ENCODE measurements around the gene HILPDA. TPM values are rescaled to one million over a fixed set of nuclear protein-coding genes. Genes with fewer than 3 reads are reported as not detected.
A peak's percentile ranks its signal among the peaks of the same experiment; 100 is the strongest.

HILPDA gene, protein sequence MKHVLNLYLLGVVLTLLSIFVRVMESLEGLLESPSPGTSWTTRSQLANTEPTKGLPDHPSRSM
- total RNA-seq = 10 to 100 TPM; 18.4 to 26.6 (median 23.7) TPM

DNA sequence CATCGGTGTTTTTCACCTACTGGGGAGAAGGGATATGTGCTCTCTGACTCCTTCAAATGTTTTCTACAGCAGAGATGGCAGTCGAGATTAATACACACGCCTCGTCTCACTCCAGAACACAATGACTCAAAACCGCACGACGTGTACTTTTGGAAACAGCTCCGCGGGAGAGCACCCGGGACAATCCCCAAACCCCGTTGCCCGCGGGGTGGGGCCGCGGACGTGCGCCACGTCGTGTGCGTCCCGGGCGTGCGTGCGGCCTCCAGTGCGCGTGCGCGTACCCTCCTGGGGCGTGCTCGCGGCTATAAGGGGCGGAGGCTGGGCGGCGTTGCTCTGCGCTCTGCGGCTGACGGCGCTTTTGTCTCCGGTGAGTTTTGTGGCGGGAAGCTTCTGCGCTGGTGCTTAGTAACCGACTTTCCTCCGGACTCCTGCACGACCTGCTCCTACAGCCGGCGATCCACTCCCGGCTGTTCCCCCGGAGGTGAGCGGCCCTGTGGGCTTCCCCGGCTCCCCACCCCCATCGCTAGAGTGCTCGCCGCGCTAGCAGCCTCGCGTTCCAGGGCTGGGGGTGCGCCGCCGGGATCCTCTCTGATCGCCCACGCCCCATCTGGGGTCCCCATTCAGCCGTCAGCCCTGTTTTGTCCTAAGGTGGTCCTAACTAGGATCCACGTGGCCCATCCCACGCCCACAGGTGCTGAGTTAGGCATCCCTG lies at the start of gene HILPDA:
TSS of gene HILPDA (plus strand) at position 336 of the 712 bp plus-strand sequence. CDS start 1,391 bp downstream, outside the sequence.
- Mint-ChIP-seq H3K4me3 (peak within 1 kb of the TSS; percentile 93), H3K27me3 (ENCODE audit: low read depth) (no peaks in the 10 kb centered on the region), H3K36me3 (ENCODE audit: insufficient read depth) (peaks cover 5% of the 10 kb centered on the region), H3K4me1 (ENCODE audit: low read depth) (peaks cover 48% of the 10 kb centered on the region), H3K9me3 (no peaks in the 10 kb centered on the region)
- peak; percentile 83 to 88 for ATAC-seq
- peak; percentile 92 for DNase-seq

DNA sequence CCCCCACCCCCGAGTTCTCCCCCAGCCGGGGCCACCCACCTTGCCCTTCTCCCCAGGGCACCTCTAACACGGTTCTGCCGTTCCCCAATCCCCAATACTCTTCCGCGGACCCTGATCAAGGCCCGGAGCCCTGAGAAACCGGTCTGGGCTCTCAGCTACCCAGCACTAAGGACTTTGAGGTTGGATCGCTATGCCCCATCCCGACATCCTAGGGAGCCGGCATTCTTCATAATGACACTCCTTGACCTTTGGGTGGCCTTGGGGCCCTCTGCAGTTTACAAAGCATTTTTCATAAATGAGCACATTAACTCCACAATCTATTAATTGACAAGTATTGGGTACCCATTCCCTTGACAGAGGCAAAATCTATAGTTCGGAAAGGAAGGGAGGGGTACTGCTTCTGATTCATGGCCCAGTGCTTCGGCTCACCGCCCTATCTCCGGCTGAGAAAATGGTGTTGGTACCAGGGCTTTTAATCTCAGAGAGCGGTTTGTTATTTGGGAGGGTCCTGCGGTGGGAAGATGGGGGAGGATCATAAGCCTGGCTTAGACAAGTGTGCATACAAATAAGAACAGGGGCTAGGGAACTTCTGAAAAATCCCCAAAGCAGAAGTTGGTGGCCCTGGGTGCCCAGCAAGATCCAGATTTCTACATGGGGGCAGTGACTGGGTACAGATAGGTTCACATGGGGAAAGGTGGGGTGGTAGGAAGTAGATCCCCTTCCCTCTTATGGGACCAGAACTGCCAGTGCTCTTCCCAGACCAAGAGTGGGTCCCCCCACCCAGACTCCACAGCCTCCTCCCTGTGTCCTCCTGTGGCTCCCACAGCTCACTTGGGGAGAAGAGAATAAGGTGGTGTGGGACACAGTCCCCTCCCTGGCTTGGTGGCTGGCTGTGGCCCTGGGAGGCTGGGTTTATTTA lies 49.1 kb upstream of the HILPDA start:
- peak overlapping the region; percentile 77 for H3K4me3 Mint-ChIP-seq
- peaks cover 2% of the 10 kb centered on the region for H3K36me3 Mint-ChIP-seq (ENCODE audit: insufficient read depth)
- no peaks in the 10 kb centered on the region for H3K9me3 Mint-ChIP-seq
- ATAC-seq (no peak), DNase-seq (no peak)
- peaks cover 40% of the 10 kb centered on the region for H3K4me1 Mint-ChIP-seq (ENCODE audit: low read depth)
- H3K27me3 Mint-ChIP-seq (ENCODE audit: low read depth) = no peaks in the 10 kb centered on the region

DNA sequence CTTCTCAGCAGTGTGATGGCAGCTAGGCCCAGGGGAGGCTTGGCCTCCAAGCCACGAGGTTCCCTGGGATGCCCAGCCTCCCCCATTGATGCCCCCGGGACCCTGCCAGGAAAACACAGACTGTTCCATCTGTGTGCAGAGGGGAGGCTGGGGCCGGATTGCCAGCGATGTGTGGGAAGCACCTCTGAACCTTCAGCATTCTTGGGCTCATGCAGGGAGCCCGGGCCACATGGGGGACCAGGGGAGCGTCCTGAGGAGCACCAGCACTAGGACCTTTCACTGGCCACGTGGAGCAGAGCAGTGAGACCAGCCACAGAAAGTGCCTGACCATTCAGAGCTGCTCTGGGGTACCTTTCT lies 48.5 kb upstream of the HILPDA start:
- no peaks in the 10 kb centered on the region for H3K9me3 Mint-ChIP-seq
- H3K27me3 Mint-ChIP-seq (ENCODE audit: low read depth) = no peaks in the 10 kb centered on the region
- DNase-seq = no peak
- no peak for ATAC-seq
- H3K36me3 Mint-ChIP-seq (ENCODE audit: insufficient read depth) = peaks cover 2% of the 10 kb centered on the region
- peaks cover 40% of the 10 kb centered on the region for H3K4me1 Mint-ChIP-seq (ENCODE audit: low read depth)
- H3K4me3 Mint-ChIP-seq = no peak overlapping the region

DNA sequence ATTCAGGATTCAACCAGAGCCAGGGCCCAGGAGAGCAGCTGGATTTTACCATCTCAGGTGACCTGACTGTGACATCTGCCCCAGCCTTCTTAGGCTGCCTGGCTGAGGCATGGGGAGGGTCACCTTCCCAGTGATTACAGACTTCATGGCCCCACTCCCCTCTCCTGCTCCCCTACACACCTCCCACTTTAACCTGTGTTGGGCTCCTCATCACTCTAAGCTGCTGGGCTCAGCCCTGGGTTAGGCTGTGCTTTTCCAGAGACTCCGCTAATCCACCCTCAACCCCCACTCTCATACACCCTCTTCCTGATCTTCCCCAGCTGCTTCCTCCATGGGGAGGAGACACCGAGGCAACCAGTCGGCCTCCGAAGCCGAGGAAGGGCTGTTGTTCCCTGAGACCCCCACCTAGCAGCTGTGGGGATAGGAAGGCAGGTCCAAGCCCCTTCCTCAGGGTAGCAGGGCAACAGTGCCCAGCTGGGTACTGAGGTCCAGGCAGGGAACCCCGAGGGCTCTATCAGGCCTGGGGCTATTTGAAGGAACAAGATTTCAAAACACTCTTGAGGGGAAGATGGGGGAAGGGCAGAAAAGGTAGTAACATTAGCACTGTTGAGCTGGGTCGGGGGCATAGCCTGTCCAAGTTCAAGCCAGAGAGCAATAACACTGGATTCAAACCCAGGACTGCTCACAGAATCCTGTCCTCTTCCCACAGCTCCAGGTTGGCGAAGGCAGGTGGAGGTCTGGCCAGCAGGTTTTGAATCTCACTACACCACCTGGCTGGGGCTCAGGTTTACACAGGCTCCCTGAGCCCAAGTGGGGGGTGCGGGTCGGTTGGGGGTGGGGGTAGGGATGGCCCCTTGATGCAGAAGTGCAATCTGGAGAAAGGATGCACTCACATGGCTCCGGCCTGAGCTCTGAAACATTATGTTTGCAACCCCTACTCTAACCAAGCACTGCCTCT lies 47.6 kb upstream of the HILPDA start:
- no peaks in the 10 kb centered on the region for H3K27me3 Mint-ChIP-seq (ENCODE audit: low read depth)
- H3K9me3 Mint-ChIP-seq = no peaks in the 10 kb centered on the region
- ATAC-seq (no peak), DNase-seq (no peak)
- peak overlapping the region; percentile 78 for H3K4me3 Mint-ChIP-seq
- no peaks in the 10 kb centered on the region for H3K36me3 Mint-ChIP-seq (ENCODE audit: insufficient read depth)
- H3K4me1 Mint-ChIP-seq (ENCODE audit: low read depth) = peaks cover 40% of the 10 kb centered on the region

DNA sequence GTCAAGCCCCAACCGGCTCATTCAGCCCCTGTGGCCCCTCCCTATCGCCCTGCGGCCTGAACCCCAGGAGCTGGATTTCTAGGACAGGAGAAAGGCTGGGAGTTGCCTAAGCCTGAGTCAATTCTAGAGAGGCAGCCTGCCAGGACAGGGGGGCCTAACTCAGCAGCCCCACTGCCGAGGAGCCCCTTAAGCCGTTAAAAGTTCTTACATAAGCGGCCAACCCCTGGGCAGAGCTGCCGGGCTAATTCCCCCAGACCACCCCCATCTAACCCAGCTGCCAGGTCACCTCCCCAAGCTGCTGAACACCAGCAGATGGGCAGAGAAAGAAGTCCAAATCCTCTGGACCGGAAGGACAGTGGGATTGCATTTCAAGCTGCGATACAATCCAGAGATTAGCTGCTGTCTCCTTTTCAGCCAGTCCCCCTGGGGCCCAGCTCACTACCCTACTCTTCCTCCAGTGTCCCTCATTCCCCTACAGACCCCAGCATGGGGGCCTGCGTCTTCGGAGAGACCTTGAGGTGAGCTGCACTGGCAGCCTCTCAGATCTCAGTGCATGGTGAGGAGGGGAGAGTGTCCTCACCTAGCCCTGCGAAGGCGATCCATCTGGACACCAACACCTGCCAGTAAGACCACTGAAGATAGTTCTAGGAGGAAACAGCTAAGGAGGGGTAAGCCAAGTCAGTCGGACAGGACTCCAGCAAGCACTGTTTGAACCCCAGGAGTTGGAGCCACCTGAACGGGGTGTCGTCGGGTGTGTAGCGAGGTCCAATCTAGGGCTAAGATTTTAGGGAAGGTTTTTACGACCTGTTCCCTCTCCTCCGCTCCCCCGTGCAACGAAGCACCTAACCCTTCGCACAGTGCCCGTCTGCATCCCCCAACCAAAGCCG lies 46.7 kb upstream of the HILPDA start:
- Mint-ChIP-seq H3K9me3 (no peaks in the 10 kb centered on the region), H3K36me3 (ENCODE audit: insufficient read depth) (no peaks in the 10 kb centered on the region), H3K4me3 (peak overlapping the region; percentile 78), H3K27me3 (ENCODE audit: low read depth) (no peaks in the 10 kb centered on the region), H3K4me1 (ENCODE audit: low read depth) (peaks cover 35% of the 10 kb centered on the region)
- ATAC-seq (no peak), DNase-seq (no peak)

DNA sequence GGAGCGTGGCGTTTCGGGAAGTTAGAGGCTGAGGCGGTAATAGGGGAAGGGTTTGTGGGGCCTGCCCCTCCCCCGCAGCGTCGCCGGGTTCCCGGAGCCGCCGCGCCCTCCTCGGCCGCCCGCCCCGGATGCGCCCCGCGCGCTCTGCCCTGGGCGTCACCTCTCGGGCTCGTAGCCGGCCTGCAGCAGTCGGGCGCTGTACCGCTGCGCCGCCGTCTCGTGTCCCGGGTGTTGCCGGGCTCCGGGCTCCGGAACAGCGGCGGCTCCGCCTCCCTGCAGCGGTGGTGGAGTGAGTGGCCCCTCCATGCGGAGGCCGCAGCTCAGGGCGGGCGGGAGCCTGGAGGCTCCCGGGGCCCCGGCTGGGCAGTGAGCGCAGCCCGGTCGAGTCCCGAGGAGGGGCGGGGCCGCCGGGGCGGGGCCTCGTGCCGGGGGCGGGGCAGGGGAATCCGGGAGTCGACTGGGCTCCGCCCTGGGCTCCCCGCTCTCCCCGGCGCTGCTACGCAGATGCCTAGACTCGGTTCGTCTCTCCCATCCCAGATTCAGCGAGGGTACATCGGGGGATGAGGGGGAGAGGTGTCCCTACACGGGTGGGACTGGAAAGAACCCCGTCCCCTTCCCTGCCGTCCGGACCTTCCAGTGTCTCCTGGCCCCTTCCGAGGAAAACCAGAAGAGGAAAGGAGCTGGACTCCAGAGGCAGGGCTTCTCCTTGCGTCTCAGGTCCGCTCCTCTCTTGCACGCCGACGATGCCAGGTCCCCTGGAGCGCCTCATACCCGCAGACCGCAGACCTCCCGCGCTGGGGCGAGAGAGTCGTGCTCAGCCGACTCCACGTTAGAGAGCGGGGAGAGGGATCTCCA lies 45.9 kb upstream of the HILPDA start, which contains the start of gene IMPDH1:
TSS of gene IMPDH1 (minus strand) at position 387 of the 855 bp plus-strand sequence. CDS start at position 306, 81 bp downstream.
- DNase-seq (peak; percentile 84), ATAC-seq (peak; percentile 84)
- Mint-ChIP-seq H3K4me3 (peak within 1 kb of the TSS; percentile 86), H3K4me1 (ENCODE audit: low read depth) (peaks cover 27% of the 10 kb centered on the region), H3K27me3 (ENCODE audit: low read depth) (no peaks in the 10 kb centered on the region), H3K36me3 (ENCODE audit: insufficient read depth) (no peaks in the 10 kb centered on the region), H3K9me3 (no peaks in the 10 kb centered on the region)

DNA sequence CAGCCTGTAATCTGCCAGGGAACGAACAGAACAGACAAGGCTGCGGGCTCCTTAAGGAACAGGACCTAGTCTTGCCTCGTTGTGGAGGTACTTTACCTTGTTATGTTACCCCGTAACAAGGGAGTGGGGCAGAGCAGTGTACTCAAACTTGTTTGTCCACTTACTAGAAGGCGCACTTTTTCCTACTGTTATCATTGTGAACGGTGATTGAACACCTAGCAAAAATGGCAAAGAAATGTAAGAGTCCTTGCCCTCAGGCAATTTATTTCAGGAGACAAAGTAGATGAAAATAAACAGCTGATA lies 45.3 kb upstream of the HILPDA start:
- peaks cover 24% of the 10 kb centered on the region for H3K4me1 Mint-ChIP-seq (ENCODE audit: low read depth)
- no peaks in the 10 kb centered on the region for H3K36me3 Mint-ChIP-seq (ENCODE audit: insufficient read depth)
- no peaks in the 10 kb centered on the region for H3K9me3 Mint-ChIP-seq
- ATAC-seq (no peak), DNase-seq (no peak)
- no peaks in the 10 kb centered on the region for H3K27me3 Mint-ChIP-seq (ENCODE audit: low read depth)
- peak overlapping the region; percentile 86 for H3K4me3 Mint-ChIP-seq

DNA sequence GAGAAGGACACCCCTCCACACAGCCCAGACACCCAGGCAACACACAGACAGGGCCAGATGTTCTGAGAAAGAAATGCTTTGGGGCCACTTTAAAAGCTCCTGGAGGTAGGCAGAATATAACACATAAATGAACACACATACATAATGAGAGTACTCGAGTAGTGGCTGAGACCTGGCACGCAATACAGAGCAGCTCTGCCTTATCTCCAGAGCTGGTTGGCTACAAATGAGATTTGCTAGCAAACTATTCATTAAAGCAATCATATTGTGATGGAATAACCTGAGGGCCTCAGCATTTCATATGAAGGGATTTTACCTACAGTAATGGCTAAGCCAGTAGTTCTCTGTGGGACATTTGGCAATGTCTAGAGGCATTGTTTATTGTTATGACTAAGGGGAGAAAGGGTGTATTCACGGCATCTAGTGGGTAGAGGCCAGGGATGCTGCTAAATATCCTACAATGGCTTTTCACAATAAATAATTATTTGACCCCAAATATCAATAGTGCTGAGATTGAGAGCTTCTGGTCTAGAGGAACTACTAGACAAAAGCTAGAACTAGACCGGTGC lies 40.4 kb upstream of the HILPDA start:
- no peak for ATAC-seq

DNA sequence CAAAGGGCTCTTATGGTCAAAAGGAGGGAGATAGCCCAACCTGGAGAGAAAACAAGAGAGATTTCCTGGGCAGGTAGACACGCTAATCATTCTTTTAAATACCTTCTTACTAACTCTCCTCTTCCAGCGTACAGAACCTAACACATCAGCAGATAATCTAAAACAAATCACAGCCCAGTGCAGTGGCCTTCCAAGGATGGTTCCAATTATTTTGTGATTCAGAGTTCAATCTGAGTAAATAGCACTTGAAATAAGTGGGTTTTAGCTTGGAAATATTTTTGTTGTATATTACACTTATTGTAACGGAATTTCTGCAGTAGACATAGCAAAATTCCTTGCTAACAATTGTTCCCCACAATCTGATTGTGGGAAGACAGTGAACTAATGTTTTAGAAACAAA lies 38.6 kb upstream of the HILPDA start:
- no peak overlapping the region for H3K4me3 Mint-ChIP-seq
- H3K4me1 Mint-ChIP-seq (ENCODE audit: low read depth) = no peaks in the 10 kb centered on the region
- ATAC-seq = no peak
- H3K36me3 Mint-ChIP-seq (ENCODE audit: insufficient read depth) = no peaks in the 10 kb centered on the region
- no peak for DNase-seq
- H3K9me3 Mint-ChIP-seq = no peaks in the 10 kb centered on the region
- H3K27me3 Mint-ChIP-seq (ENCODE audit: low read depth) = no peaks in the 10 kb centered on the region

More for the DNA sequence above, 40.4 kb upstream of the HILPDA start:
- no peak for DNase-seq
- Mint-ChIP-seq H3K4me1 (ENCODE audit: low read depth) (peaks cover 2% of the 10 kb centered on the region), H3K36me3 (ENCODE audit: insufficient read depth) (no peaks in the 10 kb centered on the region), H3K9me3 (no peaks in the 10 kb centered on the region), H3K4me3 (no peak overlapping the region), H3K27me3 (ENCODE audit: low read depth) (no peaks in the 10 kb centered on the region)

DNA sequence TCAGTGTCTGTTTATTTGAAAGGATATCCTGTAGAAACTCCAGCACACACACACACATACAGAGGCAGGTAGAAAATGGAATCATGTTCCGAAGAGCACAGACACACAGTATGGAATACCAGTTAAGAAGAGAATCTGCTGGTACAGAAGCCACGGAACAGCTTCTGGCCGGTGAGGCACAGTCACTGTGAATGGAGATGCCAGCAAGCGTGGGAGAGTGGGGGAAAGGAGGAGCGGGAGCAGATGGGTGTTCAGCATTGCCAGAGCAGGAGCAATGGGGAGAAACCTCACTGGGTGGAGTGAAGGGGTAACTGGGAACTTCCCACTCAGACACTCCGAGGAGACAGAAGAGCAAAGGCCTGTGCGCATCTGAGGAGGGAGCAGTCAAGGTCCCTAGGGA lies 36.4 kb upstream of the HILPDA start:
- H3K27me3 Mint-ChIP-seq (ENCODE audit: low read depth) = no peaks in the 10 kb centered on the region
- H3K9me3 Mint-ChIP-seq = no peaks in the 10 kb centered on the region
- H3K4me3 Mint-ChIP-seq = no peak overlapping the region

DNA sequence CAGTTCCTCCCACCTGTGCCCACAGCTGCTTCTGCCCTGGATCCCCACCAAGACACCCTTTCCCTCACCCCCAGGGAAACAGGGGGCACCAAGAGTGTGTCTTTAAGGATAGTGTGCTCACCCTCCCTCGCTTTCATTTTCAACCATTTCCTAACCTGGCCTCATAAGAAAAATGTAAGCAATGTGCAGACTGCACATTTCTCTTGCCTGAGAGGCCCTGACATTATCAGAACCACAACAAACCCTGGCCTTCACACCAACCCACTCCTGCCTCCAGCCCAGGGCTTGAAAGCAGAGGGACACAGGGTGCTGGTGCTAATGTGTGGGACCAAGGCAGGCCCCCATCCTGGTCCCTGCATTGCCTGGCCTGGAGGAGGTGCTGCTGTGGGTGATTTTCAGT lies 34.9 kb upstream of the HILPDA start:
- H3K27me3 Mint-ChIP-seq (ENCODE audit: low read depth) = no peaks in the 10 kb centered on the region
- no peak for ATAC-seq

More for the DNA sequence above, 36.4 kb upstream of the HILPDA start:
- no peaks in the 10 kb centered on the region for H3K36me3 Mint-ChIP-seq (ENCODE audit: insufficient read depth)
- H3K4me1 Mint-ChIP-seq (ENCODE audit: low read depth) = peaks cover 2% of the 10 kb centered on the region
- ATAC-seq = no peak
- DNase-seq = no peak

DNA sequence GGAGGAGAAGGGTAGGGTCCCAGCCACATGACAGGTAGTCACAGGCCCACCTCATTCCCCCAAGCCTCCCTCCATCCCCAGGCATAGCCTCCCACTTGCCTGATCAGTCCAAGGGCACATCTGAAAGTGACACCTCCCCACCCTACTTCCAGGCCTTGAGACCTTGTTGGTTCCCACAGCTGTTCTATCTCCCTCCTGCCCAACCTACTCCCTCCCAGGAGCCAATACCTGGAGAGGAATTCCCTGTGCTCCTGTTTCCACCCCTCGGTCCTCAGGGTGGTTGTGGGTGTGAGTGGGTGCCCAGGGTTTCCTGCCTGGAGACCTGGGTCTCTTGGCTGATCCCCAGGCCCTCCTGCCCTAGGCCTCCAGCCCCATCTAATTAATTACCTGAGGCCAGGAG lies 34.3 kb upstream of the HILPDA start:
- ATAC-seq (no peak), DNase-seq (no peak)
- Mint-ChIP-seq H3K4me3 (no peak overlapping the region), H3K36me3 (ENCODE audit: insufficient read depth) (no peaks in the 10 kb centered on the region), H3K27me3 (ENCODE audit: low read depth) (no peaks in the 10 kb centered on the region), H3K9me3 (no peaks in the 10 kb centered on the region), H3K4me1 (ENCODE audit: low read depth) (peaks cover 2% of the 10 kb centered on the region)

More for the DNA sequence above, 34.9 kb upstream of the HILPDA start:
- H3K4me3 Mint-ChIP-seq = no peak overlapping the region
- H3K9me3 Mint-ChIP-seq = no peaks in the 10 kb centered on the region
- no peaks in the 10 kb centered on the region for H3K36me3 Mint-ChIP-seq (ENCODE audit: insufficient read depth)
- peaks cover 2% of the 10 kb centered on the region for H3K4me1 Mint-ChIP-seq (ENCODE audit: low read depth)
- DNase-seq = no peak
